Astrocyte of the hippocampus (primary cell): ENCODE measurements around the gene GLCCI1.
"Not testable (repeated sequence)": the region's sequence is repeated elsewhere in the genome, so short reads cannot be mapped to it uniquely, and the experiment has no call there.

Source experiments
- DNase-seq: peaks from one replicate; pipeline ENCODE4 v3.0.0; 2011; ENCODE audit warnings: low read depth, low spot score

GLCCI1 gene

DNA sequence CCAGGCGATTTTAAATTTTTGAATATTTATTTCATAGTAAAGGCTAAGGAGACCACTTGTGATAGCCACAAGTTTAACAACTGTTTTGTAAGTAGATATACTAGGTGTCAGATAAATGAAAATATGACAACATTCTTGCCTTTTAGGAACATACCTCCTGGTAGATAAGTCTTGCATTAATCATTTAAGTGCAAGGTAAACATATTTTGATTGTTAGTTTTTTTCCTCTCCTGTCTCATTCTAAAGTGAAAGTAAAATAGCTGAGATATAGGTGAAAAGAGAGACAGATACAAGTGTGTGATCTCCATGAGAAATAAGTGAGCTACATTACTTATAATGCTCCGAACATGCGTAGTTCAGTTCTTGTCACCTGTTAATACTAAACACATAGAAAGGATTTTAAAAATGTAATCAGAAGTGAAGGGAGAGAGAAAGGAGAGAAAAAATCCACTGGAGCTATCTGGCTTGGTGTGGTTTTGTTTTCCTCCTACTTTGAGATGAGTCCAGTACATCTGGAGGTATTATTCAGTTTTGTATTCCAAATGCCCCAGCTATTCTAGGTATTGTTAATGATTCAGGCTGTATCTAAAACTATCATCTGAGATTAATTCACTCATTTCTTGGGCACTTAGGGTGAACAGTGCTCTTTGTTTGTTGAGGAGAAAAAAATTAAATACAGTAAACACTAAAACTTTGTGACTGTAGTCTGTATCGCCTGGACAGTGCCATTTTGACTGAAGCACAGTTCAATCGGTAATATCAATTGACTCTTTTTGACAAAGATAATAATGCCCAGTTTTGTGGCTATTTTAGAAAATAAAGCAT is 21.2 kb downstream of the GLCCI1 start:
- DNase-seq, result no peak

DNA sequence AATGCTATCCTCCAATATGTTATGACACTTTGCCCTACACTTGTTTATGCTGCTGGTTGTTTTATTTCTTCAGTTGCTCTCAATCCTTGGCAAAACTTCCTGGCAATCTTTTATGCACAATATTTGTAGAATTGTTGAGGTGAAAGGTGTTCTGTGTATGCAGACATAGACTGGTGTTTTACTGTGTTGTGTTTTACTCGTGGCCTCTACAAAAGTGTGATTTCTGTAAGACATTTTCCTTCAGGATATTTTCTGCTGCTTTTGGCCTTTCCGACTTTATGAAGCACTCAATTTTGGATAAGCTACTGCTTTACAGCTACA is 21.8 kb downstream of the GLCCI1 start:
- DNase-seq, result no peak

DNA sequence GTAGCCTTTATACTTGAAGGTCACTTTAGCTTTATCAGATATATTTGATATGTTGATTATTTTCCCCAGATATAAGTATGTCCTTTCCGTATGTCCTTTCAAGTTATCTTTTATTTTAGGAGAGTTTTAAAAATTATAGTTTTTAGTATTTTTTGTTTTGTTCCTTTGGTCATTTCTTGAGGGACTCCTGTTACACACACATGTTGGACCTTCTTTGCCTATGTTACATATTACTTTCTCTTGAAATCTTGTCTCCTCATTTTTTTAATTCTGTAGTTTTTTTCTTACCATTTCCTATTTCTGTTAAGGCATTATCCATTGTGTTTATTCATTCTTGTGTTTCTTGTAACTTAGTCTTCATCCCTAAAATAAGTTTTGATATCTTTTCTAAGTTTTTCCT is 23.9 kb downstream of the GLCCI1 start:
- DNase-seq, result no peak

GRCh38 chr7:7995348-7995747 is 26.8 kb downstream of the GLCCI1 start:
- DNase-seq, result not testable (repeated sequence)

- peak; percentile 43 for DNase-seq
Observed at GRCh38 chr7:7996568-7996967, 28.0 kb downstream of the GLCCI1 start.

DNA sequence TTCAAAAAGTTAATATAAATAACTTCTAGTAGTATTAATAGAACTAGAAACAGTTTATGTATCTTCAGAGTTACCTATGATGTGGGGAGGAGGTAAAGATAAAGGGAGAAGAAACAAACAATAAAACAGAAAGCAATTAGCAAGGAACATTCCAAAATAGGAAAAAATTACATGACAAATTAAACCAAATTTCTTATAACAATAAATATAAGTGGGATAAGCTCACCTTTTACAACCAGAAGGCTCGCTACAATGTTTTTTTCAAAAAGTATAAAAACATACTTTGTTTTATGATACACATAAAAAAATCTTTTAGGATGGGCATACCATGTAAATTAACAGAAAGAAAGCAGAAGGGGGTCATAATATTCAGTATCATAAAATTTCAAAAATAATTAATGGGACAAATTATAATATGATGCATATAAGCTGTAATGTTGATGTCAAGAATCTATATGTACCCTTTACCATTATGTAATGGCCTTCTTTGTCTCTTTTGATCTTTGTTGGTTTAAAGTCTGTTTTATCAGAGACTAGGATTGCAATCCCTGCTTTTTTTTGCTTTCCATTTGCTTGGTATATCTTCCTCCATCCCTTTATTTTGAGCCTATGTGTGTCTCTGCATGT is 31.8 kb downstream of the GLCCI1 start:
- no peak for DNase-seq

DNA sequence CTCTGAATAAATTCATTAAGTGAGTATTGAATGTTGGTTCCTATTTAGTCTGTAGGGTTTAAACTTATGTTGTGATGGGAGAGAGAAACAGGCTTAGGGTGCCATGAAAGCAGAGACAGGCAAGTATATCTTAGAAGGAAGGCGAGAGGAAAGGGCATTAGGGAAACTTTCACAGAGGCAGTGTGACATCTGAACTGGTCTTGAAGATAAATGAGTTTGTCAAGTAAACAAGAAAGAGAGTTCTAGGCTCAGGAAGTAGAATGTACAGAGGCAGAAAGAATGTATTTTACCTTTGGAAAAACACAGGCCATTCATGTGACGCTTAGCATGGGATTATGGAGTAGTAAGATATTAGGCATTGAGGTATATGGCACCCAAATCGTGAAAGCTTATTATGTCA is 34.5 kb downstream of the GLCCI1 start:
- DNase-seq, result no peak

- DNase-seq, result no peak
Observed at GRCh38 chr7:8005279-8005678, 36.7 kb downstream of the GLCCI1 start.

DNA sequence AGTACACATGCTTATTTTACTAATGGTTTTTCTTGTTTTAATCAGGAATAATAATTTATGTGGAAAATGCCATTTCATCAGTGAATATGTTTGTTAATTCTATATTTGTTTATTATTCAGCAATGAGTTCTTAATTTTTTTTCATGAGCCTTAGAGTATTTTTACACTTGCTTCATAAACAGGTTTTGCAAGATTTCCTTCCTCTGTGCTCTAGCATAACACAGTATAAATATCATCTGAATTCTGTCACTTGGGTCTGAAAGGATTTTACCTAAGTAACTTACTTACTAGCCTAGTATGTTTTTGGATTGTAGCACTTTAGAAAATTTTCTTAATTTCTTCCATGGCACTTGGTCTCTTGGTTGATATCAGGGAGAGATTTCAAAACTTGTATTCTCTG is 45.8 kb downstream of the GLCCI1 start:
- DNase-seq, result no peak

DNA sequence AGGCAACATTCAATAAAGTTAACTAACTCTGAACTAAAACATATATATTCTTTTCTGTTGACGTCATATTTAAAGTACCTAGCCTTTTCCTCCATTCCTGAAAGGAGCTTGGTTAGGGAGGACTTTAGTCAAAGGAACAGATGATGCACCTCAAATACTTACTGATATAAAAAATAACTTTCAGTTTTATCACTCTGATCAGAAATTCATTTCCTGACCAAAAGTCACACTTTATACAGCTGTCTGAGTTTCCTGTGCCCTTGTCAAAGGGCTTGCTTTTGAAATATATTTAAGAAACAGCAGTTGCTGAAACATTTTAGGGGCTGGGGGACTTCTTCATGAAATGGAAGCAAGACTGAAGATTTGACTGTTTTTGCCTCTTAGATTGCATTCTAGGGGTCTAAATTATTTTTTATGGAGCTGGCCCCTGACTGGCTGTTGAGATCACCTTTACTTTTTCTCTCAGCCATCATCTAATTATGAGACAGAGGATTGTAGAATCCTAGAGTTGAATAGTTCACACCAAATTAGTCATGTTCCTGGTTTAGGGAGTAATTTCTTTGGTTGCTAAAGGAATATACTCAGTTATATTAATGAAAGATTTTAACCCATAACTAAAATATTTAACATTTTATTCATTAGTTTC is 46.6 kb downstream of the GLCCI1 start:
- DNase-seq, result no peak

GRCh38 chr7:8015746-8016120 is 47.1 kb downstream of the GLCCI1 start:
- no peak for DNase-seq

- DNase-seq, result no peak
Observed at GRCh38 chr7:8017423-8017822, 48.8 kb downstream of the GLCCI1 start.

- no peak for DNase-seq
Observed at GRCh38 chr7:8018961-8019360, 50.4 kb downstream of the GLCCI1 start.

GRCh38 chr7:8022628-8023027 is 54.0 kb downstream of the GLCCI1 start:
- no peak for DNase-seq

- DNase-seq, result no peak
Observed at GRCh38 chr7:8035192-8035591, 66.6 kb downstream of the GLCCI1 start.

GRCh38 chr7:8035647-8036518 is 67.3 kb downstream of the GLCCI1 start:
- DNase-seq, result peak; percentile 12

GRCh38 chr7:8037151-8037550 is 68.6 kb downstream of the GLCCI1 start:
- peak; percentile 2 for DNase-seq

DNA sequence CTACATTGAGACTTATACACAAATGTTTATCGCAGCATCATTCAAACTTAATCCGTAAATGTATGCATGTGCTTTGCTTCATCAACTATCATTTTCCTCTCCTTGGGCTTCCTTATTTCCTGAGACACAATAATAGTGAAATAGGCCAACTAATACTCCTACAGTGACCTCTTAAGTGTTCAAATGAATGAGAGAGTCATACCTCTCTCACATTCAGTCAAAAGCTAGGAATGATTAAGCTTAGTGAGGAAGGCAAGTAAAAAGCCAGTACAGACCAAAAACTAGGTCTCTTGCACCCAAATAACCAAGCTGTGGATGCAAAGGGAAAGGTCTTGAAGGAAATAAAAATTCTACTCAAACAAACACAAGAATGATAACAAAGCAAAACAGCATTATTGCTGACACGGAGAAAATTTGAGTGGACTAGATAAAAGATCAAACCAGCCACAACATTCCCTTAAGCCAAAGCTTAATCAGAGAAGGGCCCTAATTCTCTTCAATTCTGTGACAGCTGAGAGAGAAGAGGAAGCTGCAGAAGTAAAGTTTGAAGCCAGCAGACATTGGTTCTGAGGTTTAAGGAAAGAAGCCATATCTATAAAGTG is 72.3 kb downstream of the GLCCI1 start:
- no peak for DNase-seq

DNA sequence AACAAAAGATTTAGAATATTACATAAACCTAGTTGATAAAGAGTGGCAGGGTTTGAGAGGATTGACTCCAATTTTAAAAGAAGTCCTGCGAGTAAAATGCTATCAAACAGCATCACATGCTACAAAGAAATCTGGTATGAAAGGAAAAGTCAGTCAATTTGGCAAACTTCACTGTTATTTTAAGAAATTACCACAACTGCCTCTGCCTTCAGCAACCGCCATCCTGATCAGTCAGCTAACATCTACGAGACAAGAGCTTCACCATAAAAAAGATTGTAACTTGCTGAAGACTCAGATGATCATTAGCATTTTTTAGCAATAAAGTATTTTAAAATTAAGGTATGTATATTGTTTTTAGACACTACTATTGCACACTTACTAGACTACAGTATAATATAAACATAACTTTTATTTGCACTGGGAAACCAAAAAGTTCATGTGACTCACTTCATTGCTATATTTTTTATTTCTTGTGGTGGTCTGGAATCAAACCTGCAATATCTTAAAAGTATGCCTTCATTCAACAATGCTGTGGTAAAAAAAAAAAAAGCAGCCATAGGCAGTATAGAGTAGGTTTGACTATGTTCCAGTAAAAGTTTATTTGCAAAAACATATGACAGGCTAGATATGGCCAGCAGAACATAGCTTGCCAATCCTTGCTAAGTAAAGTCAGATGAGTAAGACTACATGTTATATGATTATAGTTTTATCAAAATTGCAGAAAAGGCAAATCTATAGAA is 74.4 kb downstream of the GLCCI1 start:
- peak; percentile 41 for DNase-seq

GRCh38 chr7:8044761-8045430 is 76.3 kb downstream of the GLCCI1 start:
- DNase-seq, result no peak
